ENCODE results near the gene ZNF367.
A peak's percentile ranks its signal among the peaks of the same experiment; 100 is the strongest.

The ZNF367 gene

GRCh38 chr9:96436456-96437126 lies 18.4 kb upstream of the ZNF367 start:
- no peak for DNase-seq (ENCODE audit: low spot score)

GRCh38 chr9:96436063-96436455 lies 17.9 kb upstream of the ZNF367 start:
- no peak for DNase-seq (ENCODE audit: low spot score)

- no peak for DNase-seq (ENCODE audit: low spot score)
These were observed 17.2 kb upstream of the ZNF367 start for GRCh38 chr9:96435345-96435744.

GRCh38 chr9:96430377-96430776 lies 12.2 kb upstream of the ZNF367 start:
- DNase-seq (ENCODE audit: low spot score) = no peak

- DNase-seq (ENCODE audit: low spot score) = no peak
These were observed 11.6 kb upstream of the ZNF367 start for GRCh38 chr9:96429732-96430131.

GRCh38 chr9:96425500-96426169 lies 7.5 kb upstream of the ZNF367 start:
- DNase-seq (ENCODE audit: low spot score) = no peak

GRCh38 chr9:96423985-96424336 lies 5.8 kb upstream of the ZNF367 start:
- DNase-seq (ENCODE audit: low spot score) = no peak

- no peak for DNase-seq (ENCODE audit: low spot score)
These were observed 5.3 kb upstream of the ZNF367 start for GRCh38 chr9:96423322-96423984.

- peak; percentile 14 for DNase-seq (ENCODE audit: low spot score)
These were observed 2.5 kb upstream of the ZNF367 start for GRCh38 chr9:96420468-96421219.

- no peak for DNase-seq (ENCODE audit: low spot score)
These were observed 1.5 kb upstream of the ZNF367 start for GRCh38 chr9:96419691-96419969.

GRCh38 chr9:96418920-96419690 lies 935 bp upstream of the ZNF367 start:
- DNase-seq (ENCODE audit: low spot score) = peak; percentile 56

- no peak for DNase-seq (ENCODE audit: low spot score)
These were observed 498 bp downstream of the ZNF367 start for GRCh38 chr9:96417661-96418082.

GRCh38 chr9:96417051-96417586 lies 1.1 kb downstream of the ZNF367 start:
- peak; percentile 80 for DNase-seq (ENCODE audit: low spot score)

- DNase-seq (ENCODE audit: low spot score) = peak; percentile 41
These were observed 4.6 kb downstream of the ZNF367 start for GRCh38 chr9:96413302-96414221.

- no peak for DNase-seq (ENCODE audit: low spot score)
These were observed 5.8 kb downstream of the ZNF367 start for GRCh38 chr9:96412174-96412913.

- no peak for DNase-seq (ENCODE audit: low spot score)
These were observed 6.9 kb downstream of the ZNF367 start for GRCh38 chr9:96411129-96411838.

GRCh38 chr9:96408409-96409280 lies 9.5 kb downstream of the ZNF367 start:
- DNase-seq (ENCODE audit: low spot score) = no peak
